SK-N-SH (cell line): ENCODE data around the gene OXTR. TPM values are rescaled to one million over a fixed set of nuclear protein-coding genes. Genes with fewer than 3 reads are reported as not detected.

Experiments
- CTCF ChIA-PET: fragments of 300-600, 350-600 bp; formaldehyde crosslinking; extraction: SDS; loops from one replicate; lab custom pipeline; 2021; lab: Yijun Ruan, JAX
- POLR2A ChIA-PET: fragments of 350-600 bp; sonication (Branson Sonifier 250); formaldehyde crosslinking; extraction: SDS; loops from one replicate; lab custom pipeline; 2020; ENCODE audit warnings: antibody characterized with exemption, inconsistent platforms; lab: Yijun Ruan, JAX
- DNase-seq: peaks from one replicate; pipeline ENCODE4 v3.0.0; 2012
- H2AFZ ChIP-seq: fragments of 200-600 bp; sonication (generic); 2 replicates; pipeline ENCODE4 v1.8.1; 2016; ENCODE audit warnings: antibody characterized with exemption, mild to moderate bottlenecking, low read depth
- H3F3A ChIP-seq: fragments of 200-600 bp; sonication (generic); replicated peaks from 2 replicates; pipeline ENCODE3; 2016; ENCODE audit warnings: antibody characterized with exemption, mild to moderate bottlenecking; ENCODE audit not compliant: insufficient read depth
- H3K27ac ChIP-seq, 2 experiments: fragments of 200-500 bp in 1 of 2; fragments of 200-600 bp in 1 of 2; sonication (Bioruptor generic) in 1 of 2; sonication (generic), shearing (Covaris generic) in 1 of 2; 2 replicates each; pipeline versions ENCODE4 v1.5.1 to v1.6.1; 2014 to 2016; ENCODE audit warnings: low read depth in 2 of 2, inconsistent platforms in 1 of 2, low read length in 1 of 2, mild to moderate bottlenecking in 1 of 2, mixed read lengths in 1 of 2
- H3K27me3 ChIP-seq: fragments of 200-600 bp; sonication (generic), shearing (Covaris generic); 2 replicates; pipeline ENCODE4 v1.6.1; 2016; ENCODE audit warnings: mixed run types; ENCODE audit not compliant: insufficient read depth
- H3K36me3 ChIP-seq, 2 experiments: fragments of 200-500 bp in 1 of 2; fragments of 200-600 bp in 1 of 2; sonication (Bioruptor generic) in 1 of 2; sonication (generic) in 1 of 2; replicated peaks in 1 of 2; 2 replicates each; pipeline versions ENCODE3 to v1.5.1; 2014 to 2016; ENCODE audit warnings: low read length in 1 of 2, mild to moderate bottlenecking in 1 of 2; ENCODE audit not compliant: insufficient read depth in 2 of 2, control insufficient read depth in 1 of 2
- H3K4me1 ChIP-seq, 2 experiments: fragments of 200-500 bp in 1 of 2; fragments of 200-600 bp in 1 of 2; sonication (Bioruptor generic) in 1 of 2; sonication (generic), shearing (Covaris generic) in 1 of 2; 2 replicates each; pipeline versions ENCODE4 v1.5.1 to v1.6.1; 2014 to 2016; ENCODE audit warnings: low read depth in 1 of 2, low read length in 1 of 2, mixed run types in 1 of 2; ENCODE audit not compliant: insufficient read depth in 2 of 2, control insufficient read depth in 1 of 2
- H3K4me2 ChIP-seq: fragments of 200-600 bp; sonication (generic), shearing (Covaris generic); 2 replicates; pipeline ENCODE4 v1.6.1; 2017; ENCODE audit warnings: mixed run types
- H3K4me3 ChIP-seq, 2 experiments: fragments of 200-500 bp in 1 of 2; fragments of 200-600 bp in 1 of 2; sonication (Bioruptor generic) in 1 of 2; sonication (generic), shearing (Covaris generic) in 1 of 2; 2 replicates each; pipeline versions ENCODE4 v1.5.1 to v1.8.1; 2014 to 2016; ENCODE audit warnings: low read depth in 2 of 2, inconsistent platforms in 1 of 2, low read length in 1 of 2, mild to moderate bottlenecking in 1 of 2, mixed read lengths in 1 of 2, moderate library complexity in 1 of 2
- H3K79me2 ChIP-seq: fragments of 200-600 bp; sonication (generic); 2 replicates; pipeline ENCODE4 v1.8.1; 2017; ENCODE audit warnings: mild to moderate bottlenecking; ENCODE audit not compliant: insufficient read depth
- H3K9ac ChIP-seq: fragments of 200-600 bp; sonication (generic); 2 replicates; pipeline ENCODE4 v1.6.1; 2017; ENCODE audit warnings: mixed run types
- H3K9me2 ChIP-seq: fragments of 200-600 bp; sonication (generic); 2 replicates; pipeline ENCODE4 v1.6.1; 2017; ENCODE audit warnings: mixed run types
- H3K9me3 ChIP-seq: fragments of 200-600 bp; sonication (generic); 2 replicates; pipeline ENCODE4 v1.6.1; 2017; ENCODE audit warnings: mixed run types, mild to moderate bottlenecking, moderate library complexity
- H4K20me1 ChIP-seq: fragments of 200-600 bp; sonication (generic); 2 replicates; pipeline ENCODE4 v1.6.1; 2017; ENCODE audit warnings: mild to moderate bottlenecking, mixed run types; ENCODE audit not compliant: insufficient read depth
- CHD2 ChIP-seq: fragments of 150-350 bp; IDR thresholded peaks from 2 replicates; pipeline ENCODE4 v1.6.1; 2018; ENCODE audit warnings: low read length; ENCODE audit not compliant: partially characterized antibody
- EP300 ChIP-seq, 2 experiments: IDR thresholded peaks; 2 replicates each; pipeline versions ENCODE4 v1.4.0 to v1.6.1; 2012; ENCODE audit warnings: borderline replicate concordance in 1 of 2, low read depth in 1 of 2, low read length in 1 of 2
- FOXJ3 ChIP-seq: sonication (generic); formaldehyde crosslinking; IDR thresholded peaks from 2 replicates; pipeline ENCODE4 v1.5.1; 2020; ENCODE audit warnings: mild to moderate bottlenecking, missing genetic modification reagents
- GATA2 ChIP-seq: sonication (generic); formaldehyde crosslinking; IDR thresholded peaks from 2 replicates; pipeline ENCODE4 v1.5.0; 2020; ENCODE audit warnings: mild to moderate bottlenecking, missing genetic modification reagents
- JUND ChIP-seq: IDR thresholded peaks from 2 replicates; pipeline ENCODE4 v1.4.0; 2012
- NRF1 ChIP-seq: IDR thresholded peaks from 2 replicates; pipeline ENCODE4 v1.6.1; 2012; ENCODE audit warnings: low read depth, mild to moderate bottlenecking, low read length
- PBX3 ChIP-seq: IDR thresholded peaks from 2 replicates; pipeline ENCODE4; 2012
- POLR2AphosphoS5 ChIP-seq: IDR thresholded peaks from 2 replicates; pipeline ENCODE4 v1.6.1; 2012; ENCODE audit warnings: low read depth, low read length
- RCOR1 ChIP-seq: fragments of 150-350 bp; IDR thresholded peaks from 2 replicates; pipeline ENCODE4 v1.6.1; 2017; ENCODE audit warnings: antibody characterized with exemption, low read length
- REST ChIP-seq: IDR thresholded peaks from 2 replicates; pipeline ENCODE4 v1.6.1; 2012; ENCODE audit warnings: mild to moderate bottlenecking, low read depth, low read length, moderate library complexity
- RFX5 ChIP-seq: IDR thresholded peaks from 2 replicates; pipeline ENCODE4 v1.6.1; 2012; ENCODE audit warnings: mild to moderate bottlenecking, improper control_type of control experiment, low read length
- USF1 ChIP-seq: IDR thresholded peaks from 2 replicates; pipeline ENCODE4 v1.4.0; 2012; ENCODE audit warnings: low read depth, borderline replicate concordance
- WGBS: methylation state at CpG from one replicate; pipeline ENCODE4 v1.1.6; 2017; ENCODE audit warnings: low lambda C conversion rate; 5-methylcytosine and 5-hydroxymethylcytosine counted together
- polyA plus RNA-seq, 3 experiments: library from polyadenylated mRNA; depleted of rRNA; stranded (reverse); fragments of >200 nt; gene quantifications; 2 replicates each; pipeline ENCODE4 v1.2.3, GENCODE V29; 2012

The OXTR gene
- polyA plus RNA-seq, 1 of the 3 experiments (the other 2 are of a cell fraction) = 1.8 TPM

GRCh38 chr3:8784676-8785435 is 15.4 kb upstream of the OXTR start:
- WGBS = 74% methylated on average over 3 of the region's 3 CpGs
- no peaks in the 10 kb centered on the region for H3K79me2 ChIP-seq
- no peaks in the 10 kb centered on the region for H3K9me2 ChIP-seq
- H3K36me3 ChIP-seq = peaks cover 0 to 2% of the 10 kb centered on the region in 2 experiments
- H4K20me1 ChIP-seq = no peaks in the 10 kb centered on the region
- TF ChIP-seq CHD2 (peak; percentile 68), EP300 (IDR thresholded peaks at IDR 0.05; ENCODE audit: borderline replicate concordance in 1 of 2, low read depth in 1 of 2, low read length in 1 of 2) (peak in 1 of 2 experiments; percentile 90; a peak in 2 of 4 replicates), USF1 (no peak), POLR2AphosphoS5 (no peak), JUND (no peak), RFX5 (no peak), FOXJ3 (CRISPR knock-in tag) (peak; percentile 66; the same call in 1 of the 2 replicates), RCOR1 (peak; percentile 84), NRF1 (no peak), GATA2 (CRISPR knock-in tag) (peak; percentile 87), PBX3 (no peak), REST (no peak)
- TF ChIP-seq, all 33 proteins: peak for 5
- H3K9ac ChIP-seq = no peak overlapping the region
- peak overlapping the region in 1 of 2 experiments; percentile 96; a peak in 2 of 4 replicates for H3K27ac ChIP-seq
- H2AFZ ChIP-seq = no peak overlapping the region
- 0 out of 2 replicates have a peak, but pooled peaks cover 4% of the 10 kb centered on the region for H3K9me3 ChIP-seq
- H3F3A ChIP-seq = peaks cover 4% of the 10 kb centered on the region
- ChIA-PET CTCF (interaction anchor here (1.1 to 3.9 kb wide), 3 partner anchors 9 to 203 kb away, joined by 3 to 40 read pairs (median 3); partner anchors contain the start of gene OXTR), POLR2A (interaction anchor here (1.0 to 1.1 kb wide), 2 partner anchors 8 to 134 kb away, joined by 5 to 6 read pairs; no protein-coding TSS in a partner anchor)
- H3K4me2 ChIP-seq = no peak overlapping the region
- H3K27me3 ChIP-seq = no peaks in the 10 kb centered on the region
- no peak overlapping the region for H3K4me3 ChIP-seq
- H3K4me1 ChIP-seq = peaks cover 0 to 21% of the 10 kb centered on the region in 2 experiments; a peak in 2 of 4 replicates
- peak; percentile 59 for DNase-seq
